HG03103 (cell line): ENCODE data around the gene ZMYND12.
A peak's percentile ranks its signal among the peaks of the same experiment; 100 is the strongest.

Experiments
- ATAC-seq: cut with Tn5 transposase; IDR thresholded peaks from one replicate; pipeline ENCODE4 v1.9.1; 2021; ENCODE audit warnings: low read depth; ENCODE audit not compliant: unreplicated experiment

ZMYND12 gene

DNA sequence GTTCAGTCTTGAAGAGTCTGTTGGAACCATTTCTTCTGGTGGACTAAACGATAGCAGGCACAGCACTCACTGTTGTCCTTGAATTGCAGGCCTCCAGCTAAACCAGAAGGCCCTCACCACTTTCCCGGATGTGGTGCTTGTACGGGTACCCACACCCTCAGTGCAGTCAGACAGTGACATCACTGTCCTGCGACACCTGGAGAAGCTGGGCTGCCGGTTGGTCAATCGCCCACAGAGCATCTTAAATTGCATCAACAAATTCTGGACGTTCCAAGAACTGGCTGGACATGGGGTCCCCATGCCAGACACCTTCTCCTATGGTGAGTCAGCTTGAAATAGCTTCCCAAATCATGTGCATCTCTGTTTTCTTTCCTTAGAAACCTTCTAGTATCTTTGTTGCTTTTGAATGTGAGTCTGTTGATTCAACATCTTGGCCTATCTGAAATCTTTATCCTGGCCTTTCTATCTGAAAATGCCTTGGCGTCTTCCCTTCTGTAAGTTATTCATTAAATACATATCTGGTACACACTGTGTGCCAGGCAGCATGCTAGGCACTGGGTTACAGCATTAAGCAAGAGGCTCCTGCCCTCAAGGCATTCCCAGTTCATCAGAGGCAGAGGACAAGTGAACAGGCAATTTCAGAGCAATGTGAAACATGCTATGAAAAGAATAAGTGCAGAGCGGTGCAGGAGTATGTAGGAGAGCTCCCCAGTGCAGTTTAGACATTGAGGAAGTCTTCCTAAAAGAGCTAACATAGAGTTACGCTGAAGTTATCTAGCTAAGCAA, 56.3 kb downstream of the ZMYND12 start:
- ATAC-seq = no peak

DNA sequence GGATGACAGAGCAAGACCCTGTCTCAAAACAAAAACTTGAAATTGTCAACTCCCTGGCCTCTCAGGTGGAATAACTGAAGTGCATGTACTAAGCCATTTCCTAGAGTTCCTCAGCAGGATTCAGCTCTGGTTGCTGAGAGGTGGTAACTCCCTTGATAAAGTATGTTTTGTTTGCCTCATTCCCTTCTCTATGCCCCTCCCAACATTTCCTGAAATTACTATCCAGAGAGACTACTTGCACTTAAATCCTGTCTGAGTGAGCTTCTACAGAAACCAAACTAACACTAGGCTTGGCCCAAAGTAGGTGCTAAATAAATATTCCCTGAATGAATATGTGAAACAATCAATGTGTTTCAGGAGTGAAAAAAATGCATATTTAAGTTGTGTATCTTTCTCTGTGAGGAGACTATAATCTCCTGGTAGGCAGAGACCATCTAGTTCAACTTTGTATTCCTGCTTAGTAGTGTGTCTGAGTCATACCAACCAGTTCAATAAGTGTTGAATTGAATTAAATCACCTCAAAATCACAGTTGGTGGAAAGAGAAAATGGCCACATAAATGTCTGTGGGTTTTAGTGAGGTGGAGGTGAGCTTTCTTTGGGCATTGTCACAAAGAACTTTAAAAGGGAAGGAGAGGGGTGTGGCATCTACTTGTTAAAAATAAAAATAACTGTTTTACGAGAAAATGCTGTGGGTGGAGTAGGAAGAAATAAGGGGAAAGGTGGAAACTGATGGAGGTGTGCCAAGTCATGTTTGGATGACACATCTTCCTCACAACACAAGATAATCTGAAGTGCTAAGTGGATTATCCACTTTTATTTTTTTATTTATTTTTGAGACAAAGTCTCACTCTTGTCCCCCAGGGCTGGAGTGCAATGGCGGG, 62.6 kb downstream of the ZMYND12 start:
- no peak for ATAC-seq

- ATAC-seq = no peak
These were observed 63.6 kb downstream of the ZMYND12 start for GRCh38 chr1:42392255-42392654.

DNA sequence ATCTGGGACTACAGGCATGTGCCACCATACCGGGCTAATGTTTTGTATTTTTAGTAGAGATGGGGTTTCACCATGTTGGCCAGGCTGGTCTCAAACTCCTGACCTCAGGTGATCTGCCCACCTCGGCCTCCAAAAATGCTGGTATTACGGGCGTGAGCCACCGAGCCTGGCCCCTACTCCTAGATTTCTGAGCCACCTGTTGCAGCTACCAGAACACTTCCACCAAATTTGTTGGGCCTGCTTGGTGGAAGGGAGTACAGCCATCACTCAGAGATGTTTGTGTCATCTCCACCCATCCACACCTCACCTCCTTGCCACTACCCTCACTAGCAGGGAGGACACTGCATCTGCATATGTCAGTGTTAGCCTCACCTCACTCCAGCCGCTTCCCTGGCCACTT, 69.8 kb downstream of the ZMYND12 start:
- ATAC-seq = no peak

GRCh38 chr1:42385283-42385682, 70.5 kb downstream of the ZMYND12 start:
- ATAC-seq = no peak

GRCh38 chr1:42381280-42381673, 74.5 kb downstream of the ZMYND12 start:
- no peak for ATAC-seq

DNA sequence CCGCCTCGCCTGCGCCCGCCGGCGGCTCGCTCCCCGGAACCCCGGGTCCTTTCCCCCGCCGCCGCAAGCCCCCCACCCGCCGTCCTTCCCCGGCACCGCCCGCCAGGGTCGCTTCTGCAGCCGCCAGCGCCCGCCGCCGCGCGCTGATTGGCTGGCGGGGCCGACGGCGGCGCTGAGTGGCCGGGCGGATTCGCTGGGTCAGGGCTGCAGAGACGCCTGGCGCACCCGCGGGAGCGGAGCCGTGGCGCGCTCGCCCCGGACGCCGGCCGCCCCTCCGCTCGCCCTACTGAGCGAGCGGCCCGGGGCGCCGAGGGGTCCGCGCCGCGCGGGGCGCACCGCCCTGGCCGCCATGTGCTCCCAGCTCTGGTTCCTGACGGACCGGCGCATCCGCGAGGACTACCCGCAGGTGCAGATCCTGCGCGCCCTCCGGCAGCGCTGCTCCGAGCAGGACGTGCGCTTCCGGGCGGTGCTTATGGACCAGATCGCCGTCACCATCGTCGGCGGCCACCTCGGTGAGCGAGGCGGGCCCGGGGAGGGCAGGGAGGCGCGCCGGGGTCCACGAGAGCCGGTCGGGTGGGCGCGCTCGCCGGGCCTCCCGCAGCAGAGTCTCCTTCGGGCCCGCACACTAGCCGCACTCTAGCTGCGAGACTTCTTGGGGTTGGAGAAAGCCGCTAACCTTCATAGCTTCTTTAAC, 75.1 kb downstream of the ZMYND12 start, which contains the start of gene RIMKLA:
RIMKLA (plus strand) TSS at position 207 of the 694 bp plus-strand sequence; CDS start at position 350, 143 bp downstream.
- ATAC-seq = peak; percentile 70
